Measurements from ENCODE around the gene ACTR6.

DNA sequence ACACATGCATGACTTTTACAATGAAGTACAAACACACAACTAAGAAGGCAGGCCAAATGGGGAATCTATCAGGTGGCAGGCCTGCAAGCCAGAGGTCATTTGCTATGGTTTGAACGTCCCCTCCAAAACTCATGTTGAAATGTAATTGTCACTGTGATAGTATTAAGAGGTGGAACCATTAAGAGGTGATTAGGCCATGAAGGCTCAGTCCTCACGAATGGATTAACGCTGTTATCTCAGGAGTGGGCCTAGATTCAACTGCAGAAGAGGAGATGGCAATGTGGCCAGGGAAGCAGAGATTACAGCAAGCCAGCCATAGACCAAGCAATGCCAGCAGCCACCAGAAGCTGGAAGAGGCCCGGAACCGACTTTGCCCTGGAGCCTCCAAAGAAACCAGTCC is 13.5 kb upstream of the ACTR6 start:
- TF ChIP-seq, protein P1, sequence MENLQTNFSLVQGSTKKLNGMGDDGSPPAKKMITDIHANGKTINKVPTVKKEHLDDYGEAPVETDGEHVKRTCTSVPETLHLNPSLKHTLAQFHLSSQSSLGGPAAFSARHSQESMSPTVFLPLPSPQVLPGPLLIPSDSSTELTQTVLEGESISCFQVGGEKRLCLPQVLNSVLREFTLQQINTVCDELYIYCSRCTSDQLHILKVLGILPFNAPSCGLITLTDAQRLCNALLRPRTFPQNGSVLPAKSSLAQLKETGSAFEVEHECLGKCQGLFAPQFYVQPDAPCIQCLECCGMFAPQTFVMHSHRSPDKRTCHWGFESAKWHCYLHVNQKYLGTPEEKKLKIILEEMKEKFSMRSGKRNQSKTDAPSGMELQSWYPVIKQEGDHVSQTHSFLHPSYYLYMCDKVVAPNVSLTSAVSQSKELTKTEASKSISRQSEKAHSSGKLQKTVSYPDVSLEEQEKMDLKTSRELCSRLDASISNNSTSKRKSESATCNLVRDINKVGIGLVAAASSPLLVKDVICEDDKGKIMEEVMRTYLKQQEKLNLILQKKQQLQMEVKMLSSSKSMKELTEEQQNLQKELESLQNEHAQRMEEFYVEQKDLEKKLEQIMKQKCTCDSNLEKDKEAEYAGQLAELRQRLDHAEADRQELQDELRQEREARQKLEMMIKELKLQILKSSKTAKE (IDR thresholded peaks at IDR 0.05; ENCODE audit: low read depth, poor library complexity, severe bottlenecking), result no peak
- TF ChIP-seq DPF2 (IDR thresholded peaks at IDR 0.05) (no peak), CREM (IDR thresholded peaks at IDR 0.05; ENCODE audit: low read depth) (no peak), SPI1 (IDR thresholded peaks at IDR 0.05; ENCODE audit: borderline replicate concordance, insufficient read depth, low read depth, low read length) (no peak), HDAC6 (IDR thresholded peaks at IDR 0.05; ENCODE audit: unreplicated experiment) (no peak), CEBPB (IDR thresholded peaks at IDR 0.05; ENCODE audit: borderline replicate concordance in 1 of 2, low read depth in 2 of 2, low read length in 2 of 2) (no peak), EZH2 (IDR thresholded peaks at IDR 0.05; ENCODE audit: borderline replicate concordance, control insufficient read depth, low read depth, low read length) (no peak), CBX5 (IDR thresholded peaks at IDR 0.05; ENCODE audit: low read depth) (no peak), YY1 (IDR thresholded peaks at IDR 0.05; ENCODE audit: low read depth, low read length) (no peak)
- TF ChIP-seq, protein P2, sequence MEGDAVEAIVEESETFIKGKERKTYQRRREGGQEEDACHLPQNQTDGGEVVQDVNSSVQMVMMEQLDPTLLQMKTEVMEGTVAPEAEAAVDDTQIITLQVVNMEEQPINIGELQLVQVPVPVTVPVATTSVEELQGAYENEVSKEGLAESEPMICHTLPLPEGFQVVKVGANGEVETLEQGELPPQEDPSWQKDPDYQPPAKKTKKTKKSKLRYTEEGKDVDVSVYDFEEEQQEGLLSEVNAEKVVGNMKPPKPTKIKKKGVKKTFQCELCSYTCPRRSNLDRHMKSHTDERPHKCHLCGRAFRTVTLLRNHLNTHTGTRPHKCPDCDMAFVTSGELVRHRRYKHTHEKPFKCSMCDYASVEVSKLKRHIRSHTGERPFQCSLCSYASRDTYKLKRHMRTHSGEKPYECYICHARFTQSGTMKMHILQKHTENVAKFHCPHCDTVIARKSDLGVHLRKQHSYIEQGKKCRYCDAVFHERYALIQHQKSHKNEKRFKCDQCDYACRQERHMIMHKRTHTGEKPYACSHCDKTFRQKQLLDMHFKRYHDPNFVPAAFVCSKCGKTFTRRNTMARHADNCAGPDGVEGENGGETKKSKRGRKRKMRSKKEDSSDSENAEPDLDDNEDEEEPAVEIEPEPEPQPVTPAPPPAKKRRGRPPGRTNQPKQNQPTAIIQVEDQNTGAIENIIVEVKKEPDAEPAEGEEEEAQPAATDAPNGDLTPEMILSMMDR (IDR thresholded peaks at IDR 0.05 in 2 of 3, conservative IDR thresholded peaks at IDR 0.05 in 1 of 3; ENCODE audit: control insufficient read depth in 2 of 3, extremely low read depth in 1 of 3, insufficient read depth in 1 of 3, low read depth in 3 of 3, low read length in 3 of 3), result no peak
- TF ChIP-seq, protein P3, sequence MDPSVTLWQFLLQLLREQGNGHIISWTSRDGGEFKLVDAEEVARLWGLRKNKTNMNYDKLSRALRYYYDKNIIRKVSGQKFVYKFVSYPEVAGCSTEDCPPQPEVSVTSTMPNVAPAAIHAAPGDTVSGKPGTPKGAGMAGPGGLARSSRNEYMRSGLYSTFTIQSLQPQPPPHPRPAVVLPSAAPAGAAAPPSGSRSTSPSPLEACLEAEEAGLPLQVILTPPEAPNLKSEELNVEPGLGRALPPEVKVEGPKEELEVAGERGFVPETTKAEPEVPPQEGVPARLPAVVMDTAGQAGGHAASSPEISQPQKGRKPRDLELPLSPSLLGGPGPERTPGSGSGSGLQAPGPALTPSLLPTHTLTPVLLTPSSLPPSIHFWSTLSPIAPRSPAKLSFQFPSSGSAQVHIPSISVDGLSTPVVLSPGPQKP (IDR thresholded peaks at IDR 0.05; ENCODE audit: low read depth, low read length), result no peak

All from GM12878 (cell line).